Occipital lobe (tissue), 2 donors: Measurements from ENCODE around the gene SATB1. TPM values are rescaled to one million over a fixed set of nuclear protein-coding genes. Genes with fewer than 3 reads are reported as not detected.
"Not testable (repeated sequence)": the region's sequence is repeated elsewhere in the genome, so short reads cannot be mapped to it uniquely, and the experiment has no call there.

ENCODE experiments used
- DNase-seq: peaks from one replicate; lab custom pipeline; 2025; lab: John Stamatoyannopoulos, UW
- total RNA-seq: library from RNA; depleted of rRNA; stranded (reverse); fragments of >200 nt; gene quantifications from one replicate; pipeline ENCODE4 v1.2.3, GENCODE V29; 2014

The SATB1 gene
- 166 TPM for total RNA-seq

DNA sequence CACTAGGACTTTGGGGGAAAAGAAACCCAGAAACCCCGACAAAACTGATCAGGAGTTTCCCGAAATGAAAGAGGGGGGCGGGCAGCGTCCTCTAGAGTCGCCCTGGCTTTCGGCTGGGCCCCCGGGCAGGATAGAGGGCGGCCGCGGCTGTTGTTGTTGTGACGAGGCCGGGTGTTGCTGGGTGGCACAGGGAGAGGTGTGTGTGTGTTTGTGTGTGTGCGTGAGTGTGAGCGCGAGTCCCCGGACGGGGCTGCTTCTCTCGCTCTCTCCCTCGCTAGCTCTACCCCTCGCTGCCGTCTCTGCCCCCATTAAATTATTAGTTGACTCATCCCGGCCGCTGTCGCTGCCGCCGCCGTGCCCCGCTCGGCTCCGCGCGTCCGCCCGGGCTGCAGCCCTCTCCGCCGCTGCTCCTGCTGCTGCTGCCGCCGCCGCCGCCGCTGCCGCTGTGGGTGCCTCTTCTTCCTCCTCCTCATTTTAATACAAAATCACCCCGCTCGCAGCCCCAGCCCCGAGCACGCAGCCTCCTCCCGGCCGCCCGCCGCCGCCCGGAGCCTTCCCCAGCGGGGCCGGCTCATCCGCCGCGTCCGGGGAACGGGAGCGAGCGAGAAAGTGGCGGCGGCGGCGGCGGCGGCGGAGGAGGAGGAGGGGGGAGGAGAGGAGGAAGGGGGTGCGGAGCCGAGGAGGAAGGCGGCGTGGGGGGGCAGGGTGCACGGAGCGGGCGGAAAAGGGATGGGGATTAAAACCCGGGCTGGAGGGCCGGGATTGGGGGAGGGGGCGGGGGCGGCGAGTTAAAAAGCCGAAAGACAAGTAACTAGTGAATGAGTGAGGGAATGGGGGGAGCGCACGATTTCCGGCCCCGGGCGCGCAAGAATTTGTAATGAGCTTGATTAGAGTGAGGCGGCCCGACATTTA lies at the start of gene SATB1:
TSS of gene SATB1 (minus strand) at position 611 of the 912 bp plus-strand sequence. CDS start 4,372 bp downstream, outside the sequence.
- peak; percentile 64 for DNase-seq

DNA sequence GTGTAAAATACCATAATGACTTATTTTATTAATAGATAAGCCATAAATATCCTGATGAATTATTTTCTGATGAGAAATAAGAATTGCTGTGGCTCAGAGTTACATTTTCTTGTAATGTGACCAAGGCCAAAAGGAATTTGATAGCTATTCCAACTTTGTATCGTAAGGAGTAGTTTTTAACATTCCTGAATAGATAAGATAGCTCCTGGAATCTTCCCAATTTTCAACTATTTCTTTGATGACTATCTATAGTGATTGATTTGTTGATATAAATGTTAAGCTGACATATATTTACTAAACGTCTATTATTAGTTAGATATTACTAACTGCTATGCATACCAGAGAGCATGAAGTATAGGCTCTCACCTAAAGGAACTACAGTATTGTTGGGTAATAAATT lies 49.1 kb upstream of the SATB1 start:
- DNase-seq = no peak

GRCh38 chr3:18469775-18470174 lies 44.6 kb upstream of the SATB1 start:
- DNase-seq = no peak

- DNase-seq = no peak
Observed at GRCh38 chr3:18466136-18466535, 41.0 kb upstream of the SATB1 start.

- no peak for DNase-seq
Observed at GRCh38 chr3:18454766-18455165, 29.6 kb upstream of the SATB1 start.

DNA sequence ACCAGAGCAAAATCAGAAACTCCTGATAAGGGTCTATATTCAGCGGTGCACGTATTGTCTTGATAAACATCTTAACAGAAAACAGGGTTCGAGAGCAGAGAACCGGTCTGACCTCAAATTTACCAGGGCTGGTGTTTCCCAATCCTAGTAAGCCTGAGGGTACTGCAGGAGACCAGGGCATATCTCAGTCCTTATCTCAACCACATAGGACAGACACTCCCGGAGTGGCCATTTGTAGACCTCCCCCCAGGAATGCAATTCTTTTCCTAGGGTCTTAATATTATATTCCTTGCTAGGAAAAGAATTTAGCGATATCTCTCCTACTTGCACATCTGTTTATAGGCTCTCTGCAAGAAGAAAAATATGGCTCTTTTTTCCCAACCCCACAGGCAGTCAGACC lies 24.5 kb upstream of the SATB1 start:
- not testable (repeated sequence) for DNase-seq

- no peak for DNase-seq
Observed at GRCh38 chr3:18447720-18448119, 22.6 kb upstream of the SATB1 start.

DNA sequence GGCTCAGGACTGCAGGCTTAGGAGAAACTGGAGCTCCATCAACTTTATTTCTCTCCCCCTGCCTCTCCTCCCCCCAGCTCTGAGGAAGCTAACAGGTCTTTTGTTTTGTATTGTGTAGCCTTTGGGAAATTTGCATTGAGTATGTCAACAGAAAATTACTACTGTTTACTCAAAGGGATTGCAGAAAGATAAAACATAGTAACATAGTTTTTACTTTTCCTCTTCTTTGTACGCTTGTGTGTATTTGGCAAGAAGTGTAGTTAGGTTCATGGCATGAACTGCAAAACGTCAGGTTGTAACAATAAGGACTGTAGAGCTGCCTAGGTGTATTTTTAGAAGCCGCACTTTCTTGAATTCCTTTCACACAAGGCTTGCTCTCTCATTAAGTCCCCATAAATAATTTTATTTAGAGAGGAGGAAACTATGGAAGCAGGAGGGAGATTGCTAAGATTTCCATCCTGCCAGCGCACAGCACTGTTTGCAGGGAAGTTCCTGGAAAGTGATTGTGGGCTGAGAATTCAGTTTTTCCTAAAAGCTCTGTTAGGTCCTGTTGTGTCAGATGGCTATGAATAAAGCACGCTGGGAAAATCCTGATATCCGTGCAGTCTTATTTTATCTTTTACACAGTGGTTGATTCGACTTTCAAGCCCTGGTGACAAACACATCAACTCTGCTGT lies 21.1 kb upstream of the SATB1 start:
- no peak for DNase-seq

GRCh38 chr3:18445401-18446148 lies 20.4 kb upstream of the SATB1 start:
- DNase-seq = no peak

GRCh38 chr3:18444595-18445400 lies 19.7 kb upstream of the SATB1 start:
- no peak for DNase-seq

DNA sequence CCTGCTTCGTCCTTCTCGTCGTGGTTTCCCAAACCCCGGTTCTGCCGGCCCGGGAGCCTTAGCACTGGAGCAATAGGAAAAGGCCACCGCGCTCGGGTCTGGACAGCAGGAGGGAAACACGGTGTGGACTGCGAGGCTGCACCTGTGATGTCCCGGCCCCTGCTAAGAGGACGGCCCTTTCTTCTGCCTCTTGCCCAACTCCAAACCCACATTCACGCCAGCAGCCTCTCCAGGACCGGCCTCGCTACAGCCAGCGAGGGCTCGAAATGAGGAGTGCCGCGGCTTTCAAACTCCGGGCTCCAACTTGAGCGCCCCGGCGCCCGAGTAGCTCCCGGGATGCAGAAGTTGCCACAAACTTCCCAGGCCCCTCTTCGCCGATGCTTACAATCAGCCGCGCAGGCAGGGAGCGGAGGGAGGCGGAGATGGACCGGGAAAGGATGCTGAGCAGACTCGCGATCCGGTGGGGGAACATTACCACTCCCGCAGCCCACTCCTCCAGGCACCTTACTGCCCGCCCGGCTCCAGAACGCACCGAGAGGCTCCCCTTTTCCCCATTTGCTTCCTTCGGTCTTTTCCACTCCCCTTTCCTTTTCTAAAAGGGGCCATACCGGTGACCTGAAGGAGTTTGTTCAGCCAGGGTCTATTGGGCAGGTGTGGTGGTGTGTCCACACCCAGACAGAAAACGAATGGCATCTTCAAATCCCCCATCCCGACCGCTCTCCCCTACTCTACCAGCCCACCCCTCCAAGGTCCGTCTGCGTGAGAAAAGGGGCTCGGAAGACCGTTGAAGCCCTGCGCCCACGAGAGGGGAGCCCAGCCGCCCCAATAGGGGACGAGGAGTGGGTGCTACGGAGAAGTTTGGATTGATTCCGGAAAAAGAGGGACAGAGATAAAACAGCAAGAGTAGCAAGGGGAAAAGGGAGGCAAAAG lies 18.8 kb upstream of the SATB1 start:
- no peak for DNase-seq

- DNase-seq = no peak
Observed at GRCh38 chr3:18442756-18443664, 17.9 kb upstream of the SATB1 start.

DNA sequence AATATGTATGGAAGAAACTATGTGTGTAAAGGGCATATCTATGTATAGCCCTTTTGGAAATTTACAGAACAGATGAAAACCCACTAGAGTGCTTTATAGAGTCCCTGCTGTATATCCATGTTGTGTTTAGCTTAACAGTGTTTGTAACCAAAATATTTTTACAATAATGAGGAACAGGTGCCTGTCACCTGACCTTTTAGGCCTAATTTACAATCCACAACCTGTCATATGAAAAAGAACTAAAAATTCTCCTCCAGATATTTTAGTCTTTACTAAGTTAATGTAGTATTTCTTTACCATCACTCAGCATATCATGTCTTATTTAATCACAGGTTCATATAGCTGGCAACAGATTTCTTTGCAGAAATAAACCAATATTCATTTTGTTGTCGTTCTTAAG lies 16.4 kb upstream of the SATB1 start:
- DNase-seq = no peak

GRCh38 chr3:18440066-18440722 lies 15.1 kb upstream of the SATB1 start:
- DNase-seq = no peak

GRCh38 chr3:18439281-18439680 lies 14.1 kb upstream of the SATB1 start:
- no peak for DNase-seq

- DNase-seq = no peak
Observed at GRCh38 chr3:18438586-18438985, 13.4 kb upstream of the SATB1 start.

- no peak for DNase-seq
Observed at GRCh38 chr3:18436213-18436612, 11.1 kb upstream of the SATB1 start.

GRCh38 chr3:18434711-18435110 lies 9.6 kb upstream of the SATB1 start:
- no peak for DNase-seq
